AG04450 (cell line): ENCODE data around the gene CYBC1. TPM values are rescaled to one million over a fixed set of nuclear protein-coding genes. Genes with fewer than 3 reads are reported as not detected.
"Not testable (repeated sequence)": the region's sequence is repeated elsewhere in the genome, so short reads cannot be mapped to it uniquely, and the experiment has no call there.

Experiments
- CTCF ChIA-PET: fragments of 300-600, 350-600 bp; formaldehyde crosslinking; extraction: SDS; loops from one replicate; lab custom pipeline; 2022; ENCODE audit warnings: antibody characterized with exemption, inconsistent platforms; lab: Charles Lee
- POLR2A ChIA-PET: fragments of 350-600 bp; formaldehyde crosslinking; extraction: SDS; loops from one replicate; lab custom pipeline; 2021; ENCODE audit warnings: antibody characterized with exemption, inconsistent platforms; lab: Yijun Ruan, JAX
- DNase-seq: peaks from one replicate; pipeline ENCODE4 v3.0.0-alpha.2; 2011; ENCODE audit warnings: low read depth, low spot score
- H3K27ac ChIP-seq: one replicate; pipeline ENCODE4 v1.5.1; 2012; ENCODE audit warnings: low read depth, low read length, control low read depth
- H3K27me3 ChIP-seq: one replicate; pipeline ENCODE4 v1.6.0; 2012; ENCODE audit warnings: low read length; ENCODE audit not compliant: control insufficient read depth, insufficient read depth
- H3K4me3 ChIP-seq: 2 replicates; pipeline ENCODE4 v1.5.1; 2011; ENCODE audit warnings: mild to moderate bottlenecking, low read depth, low read length, control low read depth
- H3K9me3 ChIP-seq: 2 replicates; pipeline ENCODE4 v1.5.1; 2012; ENCODE audit warnings: low read length; ENCODE audit not compliant: control insufficient read depth, insufficient read depth
- polyA plus RNA-seq: library from polyadenylated mRNA; depleted of rRNA; stranded (reverse); fragments of >200 nt; gene quantifications from 2 replicates; pipeline ENCODE4 v1.2.3, GENCODE V29; 2011
- TF ChIP-seq, protein P1 (sequence below): IDR thresholded peaks from 2 replicates; pipeline ENCODE4 v1.5.1; 2011; ENCODE audit warnings: low read depth, low read length, control low read depth, inconsistent platforms

Gene CYBC1
- polyA plus RNA-seq, 1 experiment, result 82.6 TPM

DNA sequence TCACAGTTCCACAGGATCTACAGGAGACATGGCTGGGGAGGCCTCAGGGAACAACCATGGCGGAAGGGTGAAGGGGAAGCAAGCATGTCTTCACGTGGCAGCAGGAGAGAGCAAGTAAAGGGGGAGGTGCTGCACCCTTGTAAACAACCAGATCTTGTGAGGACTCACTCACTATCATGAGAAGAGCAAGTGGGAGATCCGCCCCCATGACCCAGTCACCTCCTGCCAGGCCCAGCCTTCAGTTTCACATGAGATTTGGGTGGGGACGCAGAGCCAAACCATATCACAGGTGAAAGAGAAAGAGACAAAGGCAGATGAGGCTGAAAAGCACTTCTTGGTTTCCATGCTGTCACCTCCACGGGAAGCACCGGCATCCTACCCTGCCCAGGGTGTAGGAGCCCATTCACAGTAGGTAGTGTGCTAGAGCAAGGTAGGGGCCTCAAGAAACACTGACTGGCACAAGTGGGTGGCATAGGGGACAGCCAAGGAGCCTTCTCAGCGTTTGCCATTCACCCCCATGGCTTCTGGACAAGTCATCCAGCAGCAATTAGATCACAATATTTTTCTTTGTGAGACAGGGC lies 14.6 kb upstream of the CYBC1 start:
- TF ChIP-seq, protein P1, sequence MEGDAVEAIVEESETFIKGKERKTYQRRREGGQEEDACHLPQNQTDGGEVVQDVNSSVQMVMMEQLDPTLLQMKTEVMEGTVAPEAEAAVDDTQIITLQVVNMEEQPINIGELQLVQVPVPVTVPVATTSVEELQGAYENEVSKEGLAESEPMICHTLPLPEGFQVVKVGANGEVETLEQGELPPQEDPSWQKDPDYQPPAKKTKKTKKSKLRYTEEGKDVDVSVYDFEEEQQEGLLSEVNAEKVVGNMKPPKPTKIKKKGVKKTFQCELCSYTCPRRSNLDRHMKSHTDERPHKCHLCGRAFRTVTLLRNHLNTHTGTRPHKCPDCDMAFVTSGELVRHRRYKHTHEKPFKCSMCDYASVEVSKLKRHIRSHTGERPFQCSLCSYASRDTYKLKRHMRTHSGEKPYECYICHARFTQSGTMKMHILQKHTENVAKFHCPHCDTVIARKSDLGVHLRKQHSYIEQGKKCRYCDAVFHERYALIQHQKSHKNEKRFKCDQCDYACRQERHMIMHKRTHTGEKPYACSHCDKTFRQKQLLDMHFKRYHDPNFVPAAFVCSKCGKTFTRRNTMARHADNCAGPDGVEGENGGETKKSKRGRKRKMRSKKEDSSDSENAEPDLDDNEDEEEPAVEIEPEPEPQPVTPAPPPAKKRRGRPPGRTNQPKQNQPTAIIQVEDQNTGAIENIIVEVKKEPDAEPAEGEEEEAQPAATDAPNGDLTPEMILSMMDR, result no peak
- Histone ChIP-seq H3K27me3 (no peaks in the 10 kb centered on the region), H3K9me3 (no peaks in the 10 kb centered on the region), H3K4me3 (no peak overlapping the region), H3K27ac (no peak overlapping the region)
- POLR2A ChIA-PET, result no interaction called here
- DNase-seq, result no peak
- CTCF ChIA-PET, result no interaction called here

DNA sequence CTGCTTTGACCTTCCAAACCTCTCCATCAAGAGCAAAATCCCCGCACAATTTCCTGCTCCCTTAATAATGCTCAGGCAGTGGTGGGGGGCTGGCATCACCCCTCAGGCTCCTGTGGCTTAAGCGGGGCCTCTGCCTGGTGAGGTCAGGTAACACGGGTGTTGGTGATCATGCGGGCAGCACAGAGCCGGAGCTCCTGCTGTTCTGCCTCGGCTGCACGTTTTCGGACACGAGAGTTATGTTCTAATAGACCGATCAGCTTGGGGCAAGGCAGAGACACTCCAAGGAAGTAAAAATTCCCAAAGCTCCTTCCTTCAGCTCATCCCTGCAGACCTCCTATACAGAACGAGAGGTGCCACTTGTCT lies 14.0 kb upstream of the CYBC1 start:
- ChIA-PET POLR2A (no interaction called here), CTCF (no interaction called here)
- Histone ChIP-seq H3K27me3 (no peaks in the 10 kb centered on the region), H3K9me3 (no peaks in the 10 kb centered on the region), H3K27ac (no peak overlapping the region), H3K4me3 (no peak overlapping the region)
- DNase-seq, result no peak
- TF ChIP-seq, protein P1, result no peak

DNA sequence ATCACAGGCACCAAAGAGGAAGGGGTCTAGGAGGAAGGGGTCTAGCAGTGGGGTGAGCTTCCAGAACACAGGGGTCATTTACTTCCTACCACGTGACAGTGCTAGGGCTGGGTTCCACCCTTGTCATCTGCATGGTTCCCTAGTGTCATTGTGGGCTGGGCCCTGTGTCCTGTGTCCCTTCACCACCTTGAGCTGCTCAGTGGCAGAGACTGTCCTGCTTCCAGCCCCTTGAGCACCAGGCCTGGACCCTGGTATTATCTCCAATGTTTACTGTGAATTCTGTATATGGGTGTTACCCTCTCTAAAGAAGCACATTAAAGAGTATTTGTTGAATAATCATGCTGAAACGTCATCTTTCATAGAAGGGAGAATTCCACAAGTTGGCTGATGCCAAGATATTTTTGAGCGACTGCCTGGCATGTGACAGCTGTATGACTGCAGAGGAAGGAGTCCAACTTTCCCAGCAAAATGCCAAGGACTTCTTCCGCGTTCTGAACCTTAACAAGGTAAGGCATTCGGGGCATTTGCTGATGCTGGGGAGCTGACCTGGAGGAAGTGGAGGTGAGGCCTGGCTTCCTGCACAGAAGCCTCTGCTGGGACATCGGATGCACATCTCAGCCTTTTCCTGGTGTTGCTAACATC lies 13.5 kb upstream of the CYBC1 start:
- ChIA-PET POLR2A (no interaction called here), CTCF (no interaction called here)
- Histone ChIP-seq H3K27ac (no peak overlapping the region), H3K27me3 (no peaks in the 10 kb centered on the region), H3K4me3 (no peak overlapping the region), H3K9me3 (no peaks in the 10 kb centered on the region)
- TF ChIP-seq, protein P1, result no peak
- DNase-seq, result no peak

DNA sequence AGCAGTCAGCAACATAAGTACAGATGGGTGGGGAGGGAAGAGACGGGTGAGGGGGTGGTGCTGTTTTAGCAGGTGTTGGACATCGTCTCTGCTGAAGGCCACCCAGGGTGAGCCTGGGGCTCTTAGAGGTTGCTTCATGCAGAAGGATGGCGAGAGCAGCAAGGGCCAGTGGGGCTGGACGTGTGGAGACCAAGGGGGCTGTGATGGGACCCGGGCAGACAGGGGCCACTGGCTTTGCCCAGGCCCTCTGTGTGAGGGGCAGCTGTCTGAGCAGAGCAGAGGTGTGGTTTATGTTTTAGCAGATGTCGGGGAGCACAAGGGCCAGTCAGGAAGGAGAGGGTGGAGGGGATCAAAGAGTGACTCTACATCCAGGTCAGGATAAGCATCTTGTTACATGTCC lies 12.8 kb upstream of the CYBC1 start:
- no peak overlapping the region for H3K4me3 ChIP-seq
- ChIA-PET POLR2A (no interaction called here), CTCF (no interaction called here)
- no peak for DNase-seq
- H3K27me3 ChIP-seq, result no peaks in the 10 kb centered on the region
- no peaks in the 10 kb centered on the region for H3K9me3 ChIP-seq
- H3K27ac ChIP-seq, result no peak overlapping the region
- TF ChIP-seq, protein P1, result no peak

DNA sequence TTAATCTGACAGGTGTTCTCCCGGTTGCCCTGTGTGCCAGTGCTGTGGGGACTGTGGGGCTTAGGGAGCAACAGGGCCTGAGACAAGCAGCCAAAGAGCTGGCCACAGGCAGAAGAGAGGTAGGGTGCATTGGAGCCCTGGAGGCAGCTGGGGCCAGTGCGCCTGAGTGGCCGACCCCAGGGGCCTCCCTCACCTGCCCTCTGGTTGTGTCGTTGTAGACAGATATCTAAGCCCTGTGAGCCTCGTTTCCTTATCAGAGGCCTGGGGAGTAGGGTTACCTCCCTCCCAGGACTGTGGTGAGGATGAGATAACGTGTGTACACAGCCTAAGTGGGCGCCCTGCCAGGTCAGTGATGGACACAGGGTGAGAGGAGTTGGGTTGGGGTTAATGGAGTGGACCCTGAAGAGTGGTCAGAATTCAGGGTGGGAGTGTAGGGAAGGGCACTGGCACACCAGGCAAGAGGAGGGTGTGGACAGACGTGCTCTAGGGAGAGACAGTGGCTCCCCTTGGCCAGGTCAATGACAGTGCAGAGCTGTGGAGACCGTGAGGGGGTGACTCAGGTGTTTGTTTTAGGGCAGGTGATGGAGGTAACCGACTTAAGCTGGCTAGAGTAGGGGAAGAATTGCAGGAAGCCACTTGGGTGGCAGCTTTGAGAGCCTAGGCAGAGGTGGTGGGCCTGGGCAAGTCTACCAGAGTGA lies 11.4 kb upstream of the CYBC1 start:
- Histone ChIP-seq H3K27me3 (no peaks in the 10 kb centered on the region), H3K9me3 (no peaks in the 10 kb centered on the region), H3K4me3 (no peak overlapping the region), H3K27ac (no peak overlapping the region)
- POLR2A ChIA-PET, result no interaction called here
- no peak for DNase-seq
- CTCF ChIA-PET, result no interaction called here
- TF ChIP-seq, protein P1, result no peak

DNA sequence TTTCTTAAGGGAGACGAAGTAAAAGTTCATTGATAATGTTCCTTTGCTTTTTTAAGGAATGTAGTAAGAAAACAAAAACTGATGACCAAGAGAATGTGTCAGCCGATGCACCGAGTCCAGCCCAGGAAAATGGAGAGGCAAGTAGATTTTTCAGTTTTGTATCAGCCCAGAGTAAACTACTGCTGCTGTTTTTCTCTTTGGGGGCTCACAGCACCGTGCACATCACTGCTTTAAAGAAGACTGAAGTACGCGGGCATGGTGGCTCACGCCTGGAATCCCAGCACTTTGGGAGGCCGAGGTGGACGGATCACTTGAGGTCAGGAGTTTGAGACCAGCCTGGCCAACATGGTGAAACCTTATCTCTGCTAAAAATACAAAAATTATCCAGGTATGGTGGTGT lies 9.4 kb upstream of the CYBC1 start:
- H3K9me3 ChIP-seq, H3K4me3 ChIP-seq, POLR2A ChIA-PET, DNase-seq, CTCF ChIA-PET, H3K27me3 ChIP-seq, H3K27ac ChIP-seq: not testable (repeated sequence)
